OCI-LY7 (cell line): Measurements from ENCODE around the gene APOD.
"Not testable (repeated sequence)": the region's sequence is repeated elsewhere in the genome, so short reads cannot be mapped to it uniquely, and the experiment has no call there.

ENCODE experiments used
- CTCF ChIP-seq: fragments of 200-600 bp; sonication (generic); conservative IDR thresholded peaks from 2 replicates; pipeline ENCODE4 v1.5.1; 2014; ENCODE audit warnings: mild to moderate bottlenecking, antibody characterized with exemption, low read length, moderate library complexity, mixed read lengths
- EZH2phosphoT487 ChIP-seq: fragments of 200-600 bp; sonication (generic); IDR thresholded peaks from 2 replicates; pipeline ENCODE4 v1.6.1; 2018; ENCODE audit warnings: low read depth, borderline replicate concordance, mild to moderate bottlenecking, mixed run types, antibody characterized with exemption, low read length, moderate library complexity, mixed read lengths

- TF ChIP-seq CTCF, EZH2phosphoT487: not testable (repeated sequence)
These were observed 15.8 kb upstream of the APOD start for GRCh38 chr3:195599516-195599915.
